ENCODE measurements around the gene RRAS. TPM values are rescaled to one million over a fixed set of nuclear protein-coding genes. Genes with fewer than 3 reads are reported as not detected.

Gene RRAS
- total RNA-seq, 3 donors from 2014 or later: 43.9 to 89.8 (median 48.6) TPM

DNA sequence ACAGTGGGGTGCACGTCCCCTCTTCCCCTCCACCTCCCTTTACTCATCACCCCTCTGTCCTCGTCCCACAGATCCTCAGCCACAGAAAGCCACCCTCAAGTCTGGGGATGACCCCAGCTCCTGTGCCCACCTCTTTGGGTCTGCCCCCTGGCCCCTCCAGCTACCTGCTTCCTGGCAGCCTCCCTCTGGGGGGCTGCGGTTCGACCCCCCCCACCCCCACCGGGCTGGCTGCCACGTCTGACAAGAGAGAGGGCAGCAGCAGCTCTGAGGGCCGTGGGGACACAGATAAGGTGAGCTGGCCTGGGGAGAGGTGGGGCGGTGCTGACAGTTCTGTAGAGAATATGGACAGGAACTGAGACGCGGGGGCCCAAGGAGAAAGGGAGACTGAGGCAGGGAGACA, 14.6 kb upstream of the RRAS start:
- H3K9me3 ChIP-seq: no peaks in the 10 kb centered on the region
- no peak for DNase-seq
- no peaks in the 10 kb centered on the region for H3K4me1 ChIP-seq (ENCODE audit: low read depth)
- H3K36me3 ChIP-seq (ENCODE audit: low read depth): peaks cover 7% of the 10 kb centered on the region
- no peak for ATAC-seq
- intact Hi-C loops (cut with DNase I, micrococcal nuclease): no loop called here
- TF ChIP-seq, protein P1, sequence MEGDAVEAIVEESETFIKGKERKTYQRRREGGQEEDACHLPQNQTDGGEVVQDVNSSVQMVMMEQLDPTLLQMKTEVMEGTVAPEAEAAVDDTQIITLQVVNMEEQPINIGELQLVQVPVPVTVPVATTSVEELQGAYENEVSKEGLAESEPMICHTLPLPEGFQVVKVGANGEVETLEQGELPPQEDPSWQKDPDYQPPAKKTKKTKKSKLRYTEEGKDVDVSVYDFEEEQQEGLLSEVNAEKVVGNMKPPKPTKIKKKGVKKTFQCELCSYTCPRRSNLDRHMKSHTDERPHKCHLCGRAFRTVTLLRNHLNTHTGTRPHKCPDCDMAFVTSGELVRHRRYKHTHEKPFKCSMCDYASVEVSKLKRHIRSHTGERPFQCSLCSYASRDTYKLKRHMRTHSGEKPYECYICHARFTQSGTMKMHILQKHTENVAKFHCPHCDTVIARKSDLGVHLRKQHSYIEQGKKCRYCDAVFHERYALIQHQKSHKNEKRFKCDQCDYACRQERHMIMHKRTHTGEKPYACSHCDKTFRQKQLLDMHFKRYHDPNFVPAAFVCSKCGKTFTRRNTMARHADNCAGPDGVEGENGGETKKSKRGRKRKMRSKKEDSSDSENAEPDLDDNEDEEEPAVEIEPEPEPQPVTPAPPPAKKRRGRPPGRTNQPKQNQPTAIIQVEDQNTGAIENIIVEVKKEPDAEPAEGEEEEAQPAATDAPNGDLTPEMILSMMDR (IDR thresholded peaks at IDR 0.05): no peak
- no peak overlapping the region for H3K4me3 ChIP-seq

DNA sequence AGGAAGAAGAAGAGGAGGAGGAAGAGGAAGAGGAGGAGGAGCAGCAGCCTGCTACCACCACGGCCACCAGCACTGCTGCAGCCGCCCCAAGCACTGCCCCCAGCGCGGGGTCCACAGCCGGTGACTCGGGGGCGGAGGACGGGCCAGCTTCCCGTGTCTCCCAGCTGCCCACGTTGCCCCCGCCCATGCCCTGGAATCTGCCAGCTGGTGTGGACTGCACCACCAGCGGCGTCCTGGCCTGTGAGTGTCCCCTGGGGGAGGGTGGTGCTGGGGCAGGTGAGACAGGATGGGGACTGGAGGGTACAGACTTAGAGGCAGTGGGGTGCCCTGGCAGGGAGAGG, 13.5 kb upstream of the RRAS start:
- intact Hi-C loops (cut with DNase I, micrococcal nuclease): no loop called here
- H3K36me3 ChIP-seq (ENCODE audit: low read depth): peaks cover 7% of the 10 kb centered on the region
- TF ChIP-seq, protein P1 (IDR thresholded peaks at IDR 0.05): no peak
- H3K9me3 ChIP-seq: no peaks in the 10 kb centered on the region
- ATAC-seq (no peak), DNase-seq (no peak)
- H3K4me1 ChIP-seq (ENCODE audit: low read depth): no peaks in the 10 kb centered on the region
- no peak overlapping the region for H3K4me3 ChIP-seq

DNA sequence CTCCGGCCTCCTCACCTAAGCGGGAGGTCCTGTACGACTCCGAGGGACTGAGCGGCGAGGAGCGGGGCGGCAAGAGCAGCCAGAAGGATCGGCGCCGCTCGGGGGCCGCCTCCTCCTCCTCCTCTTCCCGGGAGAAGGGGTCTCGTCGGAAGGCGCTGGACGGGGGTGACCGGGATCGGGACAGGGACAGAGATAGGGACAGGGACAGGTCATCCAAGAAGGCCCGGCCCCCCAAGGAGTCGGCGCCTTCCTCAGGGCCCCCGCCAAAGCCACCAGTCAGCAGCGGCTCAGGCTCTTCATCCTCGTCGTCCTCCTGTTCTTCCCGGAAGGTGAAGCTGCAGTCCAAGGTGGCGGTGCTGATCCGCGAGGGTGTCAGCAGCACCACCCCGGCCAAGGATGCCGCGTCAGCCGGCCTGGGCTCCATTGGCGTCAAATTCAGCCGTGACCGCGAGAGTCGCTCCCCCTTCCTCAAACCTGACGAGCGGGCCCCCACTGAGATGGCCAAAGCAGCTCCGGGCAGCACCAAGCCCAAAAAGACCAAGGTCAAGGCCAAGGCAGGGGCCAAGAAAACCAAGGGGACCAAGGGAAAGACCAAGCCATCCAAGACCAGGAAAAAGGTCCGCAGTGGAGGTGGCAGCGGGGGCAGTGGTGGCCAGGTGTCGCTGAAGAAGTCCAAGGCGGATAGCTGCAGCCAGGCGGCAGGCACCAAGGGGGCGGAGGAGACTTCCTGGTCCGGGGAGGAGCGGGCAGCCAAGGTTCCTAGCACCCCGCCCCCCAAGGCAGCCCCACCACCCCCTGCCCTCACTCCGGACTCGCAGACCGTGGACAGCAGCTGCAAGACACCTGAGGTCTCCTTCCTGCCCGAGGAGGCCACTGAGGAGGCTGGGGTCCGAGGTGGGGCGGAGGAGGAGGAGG, 12.9 kb upstream of the RRAS start:
- intact Hi-C loops (cut with DNase I, micrococcal nuclease): no loop called here
- Histone ChIP-seq H3K36me3 (ENCODE audit: low read depth) (peaks cover 7% of the 10 kb centered on the region), H3K9me3 (no peaks in the 10 kb centered on the region), H3K4me3 (no peak overlapping the region), H3K4me1 (ENCODE audit: low read depth) (no peaks in the 10 kb centered on the region)
- ATAC-seq (no peak), DNase-seq (no peak)
- TF ChIP-seq, protein P1 (IDR thresholded peaks at IDR 0.05): no peak

DNA sequence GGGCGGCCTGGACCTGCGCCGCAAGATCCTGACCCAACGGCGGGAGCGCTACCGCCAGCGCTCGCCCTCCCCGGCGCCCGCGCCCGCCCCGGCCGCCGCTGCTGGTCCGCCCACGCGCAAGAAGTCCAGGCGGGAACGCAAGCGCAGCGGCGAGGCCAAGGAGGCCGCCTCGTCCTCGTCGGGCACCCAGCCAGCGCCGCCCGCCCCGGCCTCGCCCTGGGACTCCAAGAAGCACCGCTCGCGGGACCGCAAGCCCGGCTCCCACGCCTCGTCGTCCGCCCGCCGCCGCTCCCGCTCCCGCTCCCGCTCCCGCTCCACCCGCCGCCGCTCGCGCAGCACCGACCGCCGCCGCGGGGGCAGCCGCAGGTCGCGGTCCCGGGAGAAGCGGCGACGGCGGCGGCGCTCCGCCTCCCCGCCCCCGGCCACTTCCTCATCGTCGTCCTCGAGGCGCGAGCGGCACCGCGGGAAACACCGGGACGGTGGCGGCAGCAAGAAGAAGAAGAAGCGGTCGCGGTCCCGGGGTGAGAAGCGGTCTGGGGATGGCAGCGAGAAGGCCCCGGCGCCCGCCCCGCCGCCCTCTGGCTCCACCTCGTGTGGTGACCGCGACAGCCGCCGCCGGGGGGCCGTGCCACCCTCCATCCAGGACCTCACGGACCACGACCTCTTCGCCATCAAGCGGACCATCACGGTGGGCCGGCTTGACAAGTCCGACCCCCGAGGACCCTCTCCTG, 12.0 kb upstream of the RRAS start:
- intact Hi-C loops (cut with DNase I, micrococcal nuclease): no loop called here
- Histone ChIP-seq H3K4me3 (no peak overlapping the region), H3K36me3 (ENCODE audit: low read depth) (peaks cover 7% of the 10 kb centered on the region), H3K4me1 (ENCODE audit: low read depth) (no peaks in the 10 kb centered on the region), H3K9me3 (no peaks in the 10 kb centered on the region)
- TF ChIP-seq, protein P1 (IDR thresholded peaks at IDR 0.05): no peak
- no peak for DNase-seq
- ATAC-seq: no peak

DNA sequence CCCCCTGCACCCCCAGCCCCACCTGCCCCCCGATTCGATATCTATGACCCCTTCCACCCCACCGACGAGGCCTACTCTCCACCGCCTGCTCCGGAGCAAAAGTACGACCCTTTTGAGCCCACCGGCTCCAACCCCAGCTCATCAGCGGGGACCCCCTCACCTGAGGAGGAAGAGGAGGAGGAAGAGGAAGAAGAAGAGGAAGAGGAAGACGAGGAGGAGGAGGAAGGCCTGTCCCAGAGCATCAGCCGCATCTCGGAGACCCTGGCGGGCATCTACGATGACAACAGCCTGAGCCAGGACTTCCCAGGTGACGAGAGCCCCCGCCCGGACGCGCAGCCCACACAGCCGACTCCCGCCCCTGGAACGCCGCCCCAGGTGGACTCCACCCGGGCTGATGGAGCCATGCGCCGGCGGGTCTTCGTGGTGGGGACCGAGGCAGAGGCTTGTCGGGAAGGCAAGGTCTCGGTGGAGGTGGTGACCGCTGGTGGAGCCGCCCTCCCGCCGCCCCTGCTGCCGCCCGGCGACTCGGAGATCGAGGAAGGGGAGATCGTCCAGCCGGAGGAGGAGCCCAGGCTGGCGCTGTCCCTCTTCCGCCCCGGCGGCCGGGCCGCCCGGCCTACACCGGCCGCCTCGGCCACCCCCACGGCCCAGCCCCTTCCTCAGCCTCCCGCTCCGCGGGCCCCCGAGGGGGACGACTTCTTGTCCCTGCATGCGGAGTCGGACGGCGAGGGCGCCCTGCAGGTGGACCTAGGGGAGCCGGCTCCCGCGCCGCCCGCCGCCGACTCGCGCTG, 11.3 kb upstream of the RRAS start:
- Histone ChIP-seq H3K4me1 (ENCODE audit: low read depth) (no peaks in the 10 kb centered on the region), H3K4me3 (no peak overlapping the region), H3K36me3 (ENCODE audit: low read depth) (peaks cover 7% of the 10 kb centered on the region), H3K9me3 (no peaks in the 10 kb centered on the region)
- ATAC-seq: no peak
- intact Hi-C loops (cut with DNase I, micrococcal nuclease): no loop called here
- DNase-seq: no peak
- TF ChIP-seq, protein P1 (IDR thresholded peaks at IDR 0.05): no peak

All from mucosa of descending colon (tissue), 3 donors.